OCI-LY7 (cell line): ENCODE results near the gene RTKN2.

Source experiments
- EZH2phosphoT487 ChIP-seq: fragments of 200-600 bp; sonication (generic); IDR thresholded peaks from 2 replicates; pipeline ENCODE4 v1.6.1; 2018; ENCODE audit warnings: low read depth, borderline replicate concordance, mild to moderate bottlenecking, mixed run types, antibody characterized with exemption, low read length, moderate library complexity, mixed read lengths
- TF ChIP-seq, protein P1 (sequence below): fragments of 200-600 bp; sonication (generic); conservative IDR thresholded peaks from 2 replicates; pipeline ENCODE4 v1.5.1; 2014; ENCODE audit warnings: mild to moderate bottlenecking, antibody characterized with exemption, low read length, moderate library complexity, mixed read lengths

DNA sequence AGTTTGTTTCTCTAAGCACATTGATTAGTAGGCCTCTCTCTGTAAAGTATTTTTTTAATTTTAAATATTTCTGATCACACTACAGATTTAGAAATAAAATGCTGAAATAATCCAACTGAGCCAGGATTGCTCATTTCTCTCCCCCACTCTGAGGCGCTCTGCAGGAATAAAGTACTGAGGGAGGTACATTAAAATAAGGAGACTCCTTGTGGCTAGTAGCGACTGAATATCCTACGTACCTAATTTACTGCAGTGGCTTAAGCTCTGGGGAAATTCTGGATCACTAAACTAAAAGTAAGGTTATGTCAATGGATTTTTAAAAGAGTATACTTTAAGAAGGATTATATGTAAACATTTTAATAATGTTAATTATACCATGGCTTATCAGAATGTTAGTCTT is 75.2 kb downstream of the RTKN2 start:
- no peak for TF ChIP-seq EZH2phosphoT487
- TF ChIP-seq, protein P1, sequence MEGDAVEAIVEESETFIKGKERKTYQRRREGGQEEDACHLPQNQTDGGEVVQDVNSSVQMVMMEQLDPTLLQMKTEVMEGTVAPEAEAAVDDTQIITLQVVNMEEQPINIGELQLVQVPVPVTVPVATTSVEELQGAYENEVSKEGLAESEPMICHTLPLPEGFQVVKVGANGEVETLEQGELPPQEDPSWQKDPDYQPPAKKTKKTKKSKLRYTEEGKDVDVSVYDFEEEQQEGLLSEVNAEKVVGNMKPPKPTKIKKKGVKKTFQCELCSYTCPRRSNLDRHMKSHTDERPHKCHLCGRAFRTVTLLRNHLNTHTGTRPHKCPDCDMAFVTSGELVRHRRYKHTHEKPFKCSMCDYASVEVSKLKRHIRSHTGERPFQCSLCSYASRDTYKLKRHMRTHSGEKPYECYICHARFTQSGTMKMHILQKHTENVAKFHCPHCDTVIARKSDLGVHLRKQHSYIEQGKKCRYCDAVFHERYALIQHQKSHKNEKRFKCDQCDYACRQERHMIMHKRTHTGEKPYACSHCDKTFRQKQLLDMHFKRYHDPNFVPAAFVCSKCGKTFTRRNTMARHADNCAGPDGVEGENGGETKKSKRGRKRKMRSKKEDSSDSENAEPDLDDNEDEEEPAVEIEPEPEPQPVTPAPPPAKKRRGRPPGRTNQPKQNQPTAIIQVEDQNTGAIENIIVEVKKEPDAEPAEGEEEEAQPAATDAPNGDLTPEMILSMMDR: no peak
